Fibroblast of skin of back (primary cell): ENCODE measurements around the gene PCDHGA9. TPM values are rescaled to one million over a fixed set of nuclear protein-coding genes. Genes with fewer than 3 reads are reported as not detected.
A peak's percentile ranks its signal among the peaks of the same experiment; 100 is the strongest.
"Not testable (repeated sequence)": the region's sequence is repeated elsewhere in the genome, so short reads cannot be mapped to it uniquely, and the experiment has no call there.

Source experiments
- DNase-seq: peaks from one replicate; pipeline ENCODE4 v3.0.0-alpha.2; 2013
- polyA plus RNA-seq, 2 experiments: library from polyadenylated mRNA; unstranded; fragments of 120-200 nt; gene quantifications; one replicate each; pipeline ENCODE4 v1.2.1, GENCODE V29; 2013; ENCODE audit not compliant: insufficient read length in 2 of 2

PCDHGA9 gene
- polyA plus RNA-seq (2013, experiment 1 of 2; ENCODE audit: insufficient read length) = 1.4 TPM
- polyA plus RNA-seq (2013, experiment 2 of 2; ENCODE audit: insufficient read length) = 1.4 TPM

GRCh38 chr5:141402553-141403243 is at the start of gene PCDHGA9:
PCDHGA9 (plus strand) TSS chr5:141402778; CDS start chr5:141402953, 175 bp downstream.
- DNase-seq = peak; percentile 48

- peak; percentile 26 for DNase-seq
Measured at GRCh38 chr5:141354900-141355469, 47.6 kb upstream of the PCDHGA9 start, which contains the start of gene PCDHGA4. PCDHGA4 (plus strand) TSS chr5:141355021; CDS start chr5:141355108, 87 bp downstream.

- no peak for DNase-seq
Measured at GRCh38 chr5:141355641-141356040, 46.9 kb upstream of the PCDHGA9 start.

- no peak for DNase-seq
Measured at GRCh38 chr5:141356133-141356532, 46.4 kb upstream of the PCDHGA9 start.

GRCh38 chr5:141356950-141357349 is 45.6 kb upstream of the PCDHGA9 start:
- DNase-seq = no peak

- DNase-seq = peak; percentile 50
Measured at GRCh38 chr5:141359790-141360426, 42.7 kb upstream of the PCDHGA9 start, which contains the start of gene PCDHGB2. PCDHGB2 (plus strand) TSS chr5:141359994; CDS start chr5:141360136, 142 bp downstream.

- no peak for DNase-seq
Measured at GRCh38 chr5:141360685-141361084, 41.9 kb upstream of the PCDHGA9 start.

- no peak for DNase-seq
Measured at GRCh38 chr5:141362719-141363118, 39.9 kb upstream of the PCDHGA9 start.

- peak; percentile 42 for DNase-seq
Measured at GRCh38 chr5:141363952-141364660, 38.5 kb upstream of the PCDHGA9 start, which contains the start of gene PCDHGA5. PCDHGA5 (plus strand) TSS chr5:141364162; CDS start chr5:141364331, 169 bp downstream.

- no peak for DNase-seq
Measured at GRCh38 chr5:141366016-141366896, 36.3 kb upstream of the PCDHGA9 start.

- DNase-seq = peak; percentile 69
Measured at GRCh38 chr5:141369994-141370848, 32.4 kb upstream of the PCDHGA9 start, which contains the start of gene PCDHGB3. PCDHGB3 (plus strand) TSS chr5:141370242; CDS start chr5:141370395, 153 bp downstream.

GRCh38 chr5:141371572-141372475 is 30.8 kb upstream of the PCDHGA9 start:
- DNase-seq = no peak

GRCh38 chr5:141373673-141374317 is 28.8 kb upstream of the PCDHGA9 start, which contains the start of gene PCDHGA6:
PCDHGA6 (plus strand) TSS chr5:141373891; CDS start chr5:141374084, 193 bp downstream.
- peak; percentile 55 for DNase-seq

GRCh38 chr5:141374627-141375026 is 28.0 kb upstream of the PCDHGA9 start:
- DNase-seq = no peak

GRCh38 chr5:141375444-141376155 is 27.0 kb upstream of the PCDHGA9 start:
- DNase-seq = not testable (repeated sequence)

- DNase-seq = peak; percentile 55
Measured at GRCh38 chr5:141382469-141383294, 19.9 kb upstream of the PCDHGA9 start, which contains the start of gene PCDHGA7. PCDHGA7 (plus strand) TSS chr5:141382742; CDS start chr5:141382900, 158 bp downstream.

GRCh38 chr5:141383345-141383744 is 19.2 kb upstream of the PCDHGA9 start:
- DNase-seq = no peak
